Endothelial cell of umbilical vein (primary cell): Measurements from ENCODE around the gene MTG1.

Experiments
- CTCF ChIP-seq, 2 donors: IDR thresholded peaks; 1 replicate in 1 of 2; 2 replicates in 1 of 2; pipeline ENCODE4 v1.5.1; 2011; ENCODE audit warnings: low read length in 2 of 2, mild to moderate bottlenecking in 2 of 2, moderate library complexity in 2 of 2, control low read depth in 1 of 2, inconsistent platforms in 1 of 2, low read depth in 1 of 2; ENCODE audit not compliant: insufficient read depth in 1 of 2; ENCODE audit errors: extremely low read depth in 1 of 2
- EZH2 ChIP-seq: IDR thresholded peaks from 2 replicates; pipeline ENCODE4 v1.6.1; 2012; ENCODE audit warnings: borderline replicate concordance, low read depth, mild to moderate bottlenecking, moderate library complexity, low read length, inconsistent platforms; ENCODE audit not compliant: severe bottlenecking
- FOS ChIP-seq: IDR thresholded peaks from 2 replicates; pipeline ENCODE4 v1.6.1; 2011; ENCODE audit warnings: mild to moderate bottlenecking, low read length, moderate library complexity, borderline replicate concordance; ENCODE audit not compliant: insufficient read depth
- GATA2 ChIP-seq: IDR thresholded peaks from 2 replicates; pipeline ENCODE4 v1.7.0; 2011; ENCODE audit warnings: low read depth, mild to moderate bottlenecking, moderate library complexity, mixed read lengths, low read length; ENCODE audit not compliant: insufficient read length, insufficient read depth
- JUN ChIP-seq: IDR thresholded peaks from 2 replicates; pipeline ENCODE4 v1.6.1; 2011; ENCODE audit warnings: borderline replicate concordance, low read depth; ENCODE audit not compliant: insufficient read length, insufficient read depth
- MAX ChIP-seq: IDR thresholded peaks from 2 replicates; pipeline ENCODE4 v1.6.1; 2011; ENCODE audit not compliant: insufficient read depth, insufficient read length
- MYC ChIP-seq: IDR thresholded peaks from one replicate; pipeline ENCODE4 v1.6.1; 2011; ENCODE audit warnings: mild to moderate bottlenecking, low read depth, low read length
- POLR2A ChIP-seq: IDR thresholded peaks from 2 replicates; pipeline ENCODE4 v1.6.1; 2012; ENCODE audit warnings: low read depth, mild to moderate bottlenecking, control low read depth, low read length
- POLR2AphosphoS5 ChIP-seq: IDR thresholded peaks from 2 replicates; pipeline ENCODE4 v1.6.1; 2012; ENCODE audit warnings: low read depth, mild to moderate bottlenecking, control low read depth, low read length, moderate library complexity; ENCODE audit not compliant: insufficient read depth

- TF ChIP-seq CTCF (IDR thresholded peaks at IDR 0.05; ENCODE audit: extremely low read depth in 1 of 2, insufficient read depth in 1 of 2, low read depth in 1 of 2, low read length in 2 of 2) (no peak), MAX (no peak), JUN (no peak), POLR2AphosphoS5 (no peak), POLR2A (no peak), EZH2 (no peak), MYC (no peak), GATA2 (no peak), FOS (no peak)
Measured at GRCh38 chr10:133350950-133351329, 43.0 kb upstream of the MTG1 start.
